Measurements from ENCODE around the gene WDR38. TPM values are rescaled to one million over a fixed set of nuclear protein-coding genes. Genes with fewer than 3 reads are reported as not detected.

The WDR38 gene
- total and polyA plus RNA-seq, 4 donors = 0.59 to 10.8 (median 6.9) TPM

DNA sequence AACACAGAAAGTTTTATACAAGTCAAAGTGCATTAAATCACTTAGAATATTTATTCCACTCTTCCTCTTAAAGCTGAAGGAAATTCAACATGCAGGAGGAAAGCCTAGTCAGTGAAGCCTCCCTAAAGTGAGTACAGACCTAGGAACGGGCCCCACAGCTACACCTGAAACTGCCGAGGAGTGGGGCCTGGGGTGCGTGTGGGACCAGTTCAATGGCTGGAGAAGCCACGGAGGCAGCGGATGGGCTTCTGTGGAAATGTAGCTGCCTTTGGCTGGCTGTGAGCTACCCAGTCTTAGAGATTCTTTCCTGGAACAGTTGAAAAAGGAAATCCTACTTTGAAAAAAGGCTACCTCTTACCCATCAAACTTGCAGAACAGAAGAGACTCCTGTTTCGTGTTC lies 25.3 kb downstream of the WDR38 start:
- no peaks in the 10 kb centered on the region for H3K9me3 ChIP-seq (ENCODE audit: control insufficient read depth, insufficient read depth, low read length)
- no peak overlapping the region for H3K27ac ChIP-seq (ENCODE audit: low read depth, low read length)
- no peaks in the 10 kb centered on the region for H3K4me1 ChIP-seq (ENCODE audit: control insufficient read depth, insufficient read depth, low read length)
- WGBS (ENCODE audit: insufficient coverage) = 88% methylated on average over 5 of the region's 6 CpGs
- DNase-seq (ENCODE audit: low read depth in 4 of 6, low spot score in 6 of 6) = no peak
- H3K36me3 ChIP-seq (ENCODE audit: control insufficient read depth, insufficient read depth, low read length) = peaks cover 77% of the 10 kb centered on the region
- no peaks in the 10 kb centered on the region for H3K27me3 ChIP-seq (ENCODE audit: control insufficient read depth, insufficient read depth, low read length)
- H3K4me3 ChIP-seq (ENCODE audit: low read depth, low read length) = no peak overlapping the region

- H3K9me3 ChIP-seq (ENCODE audit: control insufficient read depth, insufficient read depth, low read length) = no peaks in the 10 kb centered on the region
- H3K36me3 ChIP-seq (ENCODE audit: control insufficient read depth, insufficient read depth, low read length) = peaks cover 72% of the 10 kb centered on the region
- H3K4me1 ChIP-seq (ENCODE audit: control insufficient read depth, insufficient read depth, low read length) = no peaks in the 10 kb centered on the region
- no peak overlapping the region for H3K4me3 ChIP-seq (ENCODE audit: low read depth, low read length)
- H3K27me3 ChIP-seq (ENCODE audit: control insufficient read depth, insufficient read depth, low read length) = no peaks in the 10 kb centered on the region
- H3K27ac ChIP-seq (ENCODE audit: low read depth, low read length) = no peak overlapping the region
- DNase-seq (ENCODE audit: low read depth in 4 of 6, low spot score in 6 of 6) = no peak
- WGBS (ENCODE audit: insufficient coverage) = 56% methylated on average over 5 of the region's 10 CpGs
These were observed 26.0 kb downstream of the WDR38 start for GRCh38 chr9:124879226-124879625.

GRCh38 chr9:124880501-124880900 lies 27.2 kb downstream of the WDR38 start:
- H3K27ac ChIP-seq (ENCODE audit: low read depth, low read length) = no peak overlapping the region
- no peaks in the 10 kb centered on the region for H3K4me1 ChIP-seq (ENCODE audit: control insufficient read depth, insufficient read depth, low read length)
- DNase-seq (ENCODE audit: low read depth in 4 of 6, low spot score in 6 of 6) = peak in 2 of 6 donors; percentile 52 to 64
- H3K9me3 ChIP-seq (ENCODE audit: control insufficient read depth, insufficient read depth, low read length) = no peaks in the 10 kb centered on the region
- WGBS (ENCODE audit: insufficient coverage) = 25% methylated on average over 7 of the region's 9 CpGs
- no peaks in the 10 kb centered on the region for H3K27me3 ChIP-seq (ENCODE audit: control insufficient read depth, insufficient read depth, low read length)
- H3K36me3 ChIP-seq (ENCODE audit: control insufficient read depth, insufficient read depth, low read length) = peaks cover 66% of the 10 kb centered on the region
- no peak overlapping the region for H3K4me3 ChIP-seq (ENCODE audit: low read depth, low read length)

- no peaks in the 10 kb centered on the region for H3K4me1 ChIP-seq (ENCODE audit: control insufficient read depth, insufficient read depth, low read length)
- H3K9me3 ChIP-seq (ENCODE audit: control insufficient read depth, insufficient read depth, low read length) = no peaks in the 10 kb centered on the region
- H3K4me3 ChIP-seq (ENCODE audit: low read depth, low read length) = no peak overlapping the region
- no peak for DNase-seq (ENCODE audit: low read depth in 4 of 6, low spot score in 6 of 6)
- H3K27me3 ChIP-seq (ENCODE audit: control insufficient read depth, insufficient read depth, low read length) = no peaks in the 10 kb centered on the region
- no peak overlapping the region for H3K27ac ChIP-seq (ENCODE audit: low read depth, low read length)
- WGBS (ENCODE audit: insufficient coverage) = 91% methylated on average over 14 of the region's 16 CpGs
- H3K36me3 ChIP-seq (ENCODE audit: control insufficient read depth, insufficient read depth, low read length) = peaks cover 66% of the 10 kb centered on the region
These were observed 28.0 kb downstream of the WDR38 start for GRCh38 chr9:124881138-124881743.

- Histone ChIP-seq H3K9me3 (ENCODE audit: control insufficient read depth, insufficient read depth, low read length) (no peaks in the 10 kb centered on the region), H3K4me1 (ENCODE audit: control insufficient read depth, insufficient read depth, low read length) (no peaks in the 10 kb centered on the region), H3K36me3 (ENCODE audit: control insufficient read depth, insufficient read depth, low read length) (peaks cover 67% of the 10 kb centered on the region), H3K27ac (ENCODE audit: low read depth, low read length) (no peak overlapping the region), H3K4me3 (ENCODE audit: low read depth, low read length) (no peak overlapping the region), H3K27me3 (ENCODE audit: control insufficient read depth, insufficient read depth, low read length) (no peaks in the 10 kb centered on the region)
- no peak for DNase-seq (ENCODE audit: low read depth in 4 of 6, low spot score in 6 of 6)
- 56% methylated on average over 12 of the region's 13 CpGs for WGBS (ENCODE audit: insufficient coverage)
These were observed 29.0 kb downstream of the WDR38 start for GRCh38 chr9:124882231-124882630.

DNA sequence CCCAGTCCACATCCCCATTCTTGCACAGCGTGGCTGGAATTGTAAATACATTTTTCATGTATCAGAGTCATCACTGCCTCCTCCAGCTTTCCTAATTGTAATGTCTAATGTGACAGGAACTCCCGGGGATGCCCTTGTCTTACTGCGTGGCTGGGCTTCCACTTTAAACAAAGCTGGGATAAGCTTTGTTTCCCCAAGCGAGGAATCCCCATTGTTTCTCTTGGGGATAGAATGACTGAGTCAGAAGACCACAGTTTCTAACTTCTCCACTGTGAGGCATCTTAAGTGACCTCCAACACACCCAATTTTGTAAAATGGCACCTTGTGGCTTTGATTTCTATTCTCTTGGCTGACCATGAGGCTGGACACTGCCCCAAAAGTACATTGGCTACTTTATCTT lies 31.1 kb downstream of the WDR38 start:
- no peak for DNase-seq (ENCODE audit: low read depth in 4 of 6, low spot score in 6 of 6)
- Histone ChIP-seq H3K27ac (ENCODE audit: low read depth, low read length) (no peak overlapping the region), H3K9me3 (ENCODE audit: control insufficient read depth, insufficient read depth, low read length) (no peaks in the 10 kb centered on the region), H3K27me3 (ENCODE audit: control insufficient read depth, insufficient read depth, low read length) (no peaks in the 10 kb centered on the region), H3K36me3 (ENCODE audit: control insufficient read depth, insufficient read depth, low read length) (peaks cover 73% of the 10 kb centered on the region), H3K4me1 (ENCODE audit: control insufficient read depth, insufficient read depth, low read length) (no peaks in the 10 kb centered on the region), H3K4me3 (ENCODE audit: low read depth, low read length) (no peak overlapping the region)
- 100% methylated on average over 1 of the region's 4 CpGs for WGBS (ENCODE audit: insufficient coverage)

GRCh38 chr9:124885551-124885950 lies 32.3 kb downstream of the WDR38 start:
- Histone ChIP-seq H3K27ac (ENCODE audit: low read depth, low read length) (no peak overlapping the region), H3K36me3 (ENCODE audit: control insufficient read depth, insufficient read depth, low read length) (peaks cover 83% of the 10 kb centered on the region), H3K4me1 (ENCODE audit: control insufficient read depth, insufficient read depth, low read length) (no peaks in the 10 kb centered on the region), H3K9me3 (ENCODE audit: control insufficient read depth, insufficient read depth, low read length) (no peaks in the 10 kb centered on the region), H3K27me3 (ENCODE audit: control insufficient read depth, insufficient read depth, low read length) (no peaks in the 10 kb centered on the region), H3K4me3 (ENCODE audit: low read depth, low read length) (no peak overlapping the region)
- no peak for DNase-seq (ENCODE audit: low read depth in 4 of 6, low spot score in 6 of 6)
- WGBS (ENCODE audit: insufficient coverage) = 89% methylated on average over 4 of the region's 4 CpGs

DNA sequence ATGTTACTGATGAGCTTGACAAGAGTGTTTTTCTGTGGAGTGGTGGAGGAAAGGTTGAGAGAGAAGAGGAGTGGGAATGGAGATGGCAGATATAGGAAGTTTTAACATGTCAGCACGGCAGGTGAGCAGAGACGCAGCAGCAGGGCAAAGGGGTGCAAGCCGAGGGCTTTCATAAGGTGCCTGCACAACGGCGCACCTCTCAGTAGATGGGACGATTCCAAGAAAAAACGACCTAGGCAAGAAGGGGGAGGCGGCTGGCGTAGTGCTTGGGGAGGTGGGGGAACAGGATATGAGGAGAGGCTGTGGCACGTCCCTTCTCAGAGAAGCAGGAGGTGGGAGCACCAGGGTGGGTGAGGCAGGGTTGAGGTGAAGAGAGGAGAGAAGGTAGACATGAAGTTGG lies 33.2 kb downstream of the WDR38 start:
- H3K27me3 ChIP-seq (ENCODE audit: control insufficient read depth, insufficient read depth, low read length) = no peaks in the 10 kb centered on the region
- H3K9me3 ChIP-seq (ENCODE audit: control insufficient read depth, insufficient read depth, low read length) = no peaks in the 10 kb centered on the region
- peaks cover 84% of the 10 kb centered on the region for H3K36me3 ChIP-seq (ENCODE audit: control insufficient read depth, insufficient read depth, low read length)
- 88% methylated on average over 10 of the region's 10 CpGs for WGBS (ENCODE audit: insufficient coverage)
- no peak overlapping the region for H3K4me3 ChIP-seq (ENCODE audit: low read depth, low read length)
- DNase-seq (ENCODE audit: low read depth in 4 of 6, low spot score in 6 of 6) = no peak
- H3K27ac ChIP-seq (ENCODE audit: low read depth, low read length) = no peak overlapping the region
- H3K4me1 ChIP-seq (ENCODE audit: control insufficient read depth, insufficient read depth, low read length) = no peaks in the 10 kb centered on the region

DNA sequence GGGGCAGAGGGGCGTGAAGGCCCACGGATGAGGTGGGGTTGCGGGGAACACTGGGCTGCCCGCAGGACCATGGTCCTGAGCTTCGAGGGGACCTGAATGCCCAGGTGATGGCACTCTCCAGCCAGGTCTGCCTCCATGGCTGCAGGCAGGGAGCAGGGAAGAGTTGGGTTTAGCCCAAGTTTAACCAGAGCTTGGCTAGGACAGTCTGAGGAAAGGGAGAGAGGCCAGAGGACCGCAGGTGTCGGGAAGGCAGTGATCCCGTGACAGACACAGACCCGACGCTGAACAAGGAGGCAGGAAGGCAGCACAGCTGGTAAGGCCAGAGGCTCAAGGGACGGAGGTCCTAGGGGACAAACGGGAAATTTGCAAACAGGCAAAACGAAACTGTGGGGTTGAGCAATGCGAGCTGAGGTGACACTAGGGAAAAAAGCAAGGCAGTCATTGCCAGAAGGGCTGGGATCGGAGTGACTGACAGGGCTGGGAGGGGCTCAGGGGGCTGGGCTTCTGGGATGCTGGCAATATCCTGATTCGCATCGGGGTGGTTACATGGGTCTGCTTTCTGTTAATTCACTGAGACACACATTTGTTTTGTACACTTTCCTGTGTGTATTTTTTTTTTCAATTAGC lies 33.7 kb downstream of the WDR38 start:
- WGBS (ENCODE audit: insufficient coverage) = 88% methylated on average over 17 of the region's 17 CpGs
- Histone ChIP-seq H3K27me3 (ENCODE audit: control insufficient read depth, insufficient read depth, low read length) (no peaks in the 10 kb centered on the region), H3K36me3 (ENCODE audit: control insufficient read depth, insufficient read depth, low read length) (peaks cover 82% of the 10 kb centered on the region), H3K4me3 (ENCODE audit: low read depth, low read length) (no peak overlapping the region), H3K4me1 (ENCODE audit: control insufficient read depth, insufficient read depth, low read length) (no peaks in the 10 kb centered on the region), H3K27ac (ENCODE audit: low read depth, low read length) (no peak overlapping the region), H3K9me3 (ENCODE audit: control insufficient read depth, insufficient read depth, low read length) (no peaks in the 10 kb centered on the region)
- no peak for DNase-seq (ENCODE audit: low read depth in 4 of 6, low spot score in 6 of 6)

GRCh38 chr9:124887832-124888231 lies 34.6 kb downstream of the WDR38 start:
- Histone ChIP-seq H3K36me3 (ENCODE audit: control insufficient read depth, insufficient read depth, low read length) (peaks cover 78% of the 10 kb centered on the region), H3K9me3 (ENCODE audit: control insufficient read depth, insufficient read depth, low read length) (no peaks in the 10 kb centered on the region), H3K27me3 (ENCODE audit: control insufficient read depth, insufficient read depth, low read length) (no peaks in the 10 kb centered on the region), H3K4me3 (ENCODE audit: low read depth, low read length) (no peak overlapping the region), H3K4me1 (ENCODE audit: control insufficient read depth, insufficient read depth, low read length) (no peaks in the 10 kb centered on the region), H3K27ac (ENCODE audit: low read depth, low read length) (no peak overlapping the region)
- DNase-seq (ENCODE audit: low read depth in 4 of 6, low spot score in 6 of 6) = no peak
- WGBS (ENCODE audit: insufficient coverage) = 83% methylated on average over 4 of the region's 5 CpGs
